ENCODE measurements around the gene ITGA7. TPM values are rescaled to one million over a fixed set of nuclear protein-coding genes. Genes with fewer than 3 reads are reported as not detected.

The ITGA7 gene
- polyA plus RNA-seq, 1 of the 3 experiments (the other 2 are of a cell fraction), result 19.7 TPM

DNA sequence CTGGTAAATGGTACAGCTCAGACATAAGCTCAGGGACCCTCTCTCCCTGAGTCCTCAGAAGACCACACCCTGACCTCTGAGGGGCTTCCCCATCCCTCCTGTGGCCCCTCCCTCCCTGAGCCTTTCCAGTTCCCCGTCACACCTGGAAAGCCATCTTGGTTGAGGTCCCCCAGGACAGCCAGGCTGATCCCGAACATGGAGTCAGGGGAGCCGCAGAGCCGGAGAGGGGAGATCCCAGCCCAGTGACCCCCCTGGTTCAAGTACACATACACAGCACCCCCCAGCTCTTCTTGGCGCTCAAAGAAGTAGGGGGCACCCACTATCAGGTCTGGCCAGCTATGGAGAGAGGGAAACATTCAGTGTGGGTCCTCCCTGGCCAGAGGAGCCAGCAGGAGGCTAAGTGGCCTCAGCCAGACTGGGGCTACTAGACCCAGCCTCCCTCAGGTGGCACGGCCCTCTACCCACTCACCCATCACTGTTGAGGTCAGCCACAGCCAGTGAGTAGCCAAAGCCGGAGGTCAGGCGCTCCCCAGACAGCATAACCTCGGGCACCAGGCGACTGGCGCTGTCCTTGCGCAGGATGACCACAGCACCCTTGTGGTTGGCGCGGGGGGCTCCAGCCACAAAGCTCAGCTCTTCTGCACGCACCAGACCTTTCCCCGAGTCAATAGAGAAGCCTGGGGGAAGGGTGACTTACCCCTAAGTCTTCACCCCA, 9.3 kb downstream of the ITGA7 start (continued):
- TF ChIP-seq PBX3 (IDR thresholded peaks at IDR 0.05), result no peak

- no peak for TF ChIP-seq FOXM1 (IDR thresholded peaks at IDR 0.05; ENCODE audit: low read depth)
- no peak for TF ChIP-seq PBX3 (IDR thresholded peaks at IDR 0.05)
- TF ChIP-seq SMC3 (IDR thresholded peaks at IDR 0.05; ENCODE audit: low read depth, low read length), result no peak
- no peak for TF ChIP-seq FOSL2 (IDR thresholded peaks at IDR 0.05; ENCODE audit: borderline replicate concordance, low read depth)
- no peak for TF ChIP-seq CTCF (IDR thresholded peaks at IDR 0.05)
- no peak for TF ChIP-seq YY1 (IDR thresholded peaks at IDR 0.05; ENCODE audit: low read depth)
- TF ChIP-seq USF2 (IDR thresholded peaks at IDR 0.05; ENCODE audit: borderline replicate concordance, low read depth, low read length), result no peak
- no peak for TF ChIP-seq EP300 (IDR thresholded peaks at IDR 0.05; ENCODE audit: borderline replicate concordance in 1 of 2, low read depth in 1 of 2, low read length in 1 of 2)
- no peak for TF ChIP-seq TAF1 (IDR thresholded peaks at IDR 0.05; ENCODE audit: borderline replicate concordance, low read depth, low read length)
- TF ChIP-seq CHD2 (IDR thresholded peaks at IDR 0.05; ENCODE audit: low read length, partially characterized antibody), result no peak
- no peak for TF ChIP-seq MEF2A (IDR thresholded peaks at IDR 0.05; ENCODE audit: borderline replicate concordance, low read depth)
- no peak for TF ChIP-seq RAD21 (IDR thresholded peaks at IDR 0.05; ENCODE audit: low read length)
- no peak for TF ChIP-seq NRF1 (IDR thresholded peaks at IDR 0.05; ENCODE audit: low read depth, low read length)
- no peak for TF ChIP-seq TCF12 (IDR thresholded peaks at IDR 0.05)
- TF ChIP-seq ZBTB33 (IDR thresholded peaks at IDR 0.05; ENCODE audit: borderline replicate concordance, low read depth), result no peak
- no peak for TF ChIP-seq RFX5 (IDR thresholded peaks at IDR 0.05; ENCODE audit: low read length)
- TF ChIP-seq RCOR1 (IDR thresholded peaks at IDR 0.05; ENCODE audit: low read length), result no peak
- H3K79me2 ChIP-seq (ENCODE audit: insufficient read depth), result no peaks in the 10 kb centered on the region
- no peak overlapping the region for H3K27ac ChIP-seq (ENCODE audit: low read depth in 2 of 2, low read length in 1 of 2)
- H3K4me2 ChIP-seq, result no peak overlapping the region
- WGBS (ENCODE audit: low lambda C conversion rate), result 57% methylated on average over 7 of the region's 7 CpGs
- no peaks in the 10 kb centered on the region for H3K9me2 ChIP-seq
- no peaks in the 10 kb centered on the region for H3K36me3 ChIP-seq (replicated peaks in 1 of 2; ENCODE audit: control insufficient read depth in 1 of 2, insufficient read depth in 2 of 2, low read length in 1 of 2)
- no peak overlapping the region for H3K4me3 ChIP-seq (ENCODE audit: low read depth in 2 of 2, low read length in 1 of 2)
- no peak overlapping the region for H3K9ac ChIP-seq
- ChIA-PET POLR2A (no interaction called here), CTCF (interaction anchor here (2.1 kb wide), 1 partner anchor 42 kb away, joined by 12 read pairs; no protein-coding TSS in a partner anchor)
- H2AFZ ChIP-seq (ENCODE audit: low read depth), result no peak overlapping the region
- no peaks in the 10 kb centered on the region for H3K27me3 ChIP-seq (ENCODE audit: insufficient read depth)
- peaks cover 0 to 3% of the 10 kb centered on the region in 2 experiments; a peak in 1 of 4 replicates for H3K4me1 ChIP-seq (ENCODE audit: control insufficient read depth in 1 of 2, insufficient read depth in 2 of 2, low read depth in 1 of 2, low read length in 1 of 2)
- H3F3A ChIP-seq (replicated peaks; ENCODE audit: insufficient read depth), result no peaks in the 10 kb centered on the region
- DNase-seq, result no peak
- H3K9me3 ChIP-seq, result no peaks in the 10 kb centered on the region
- H4K20me1 ChIP-seq (ENCODE audit: insufficient read depth), result no peaks in the 10 kb centered on the region
Measured at GRCh38 chr12:55697686-55698085, 10.0 kb downstream of the ITGA7 start.

Data from SK-N-SH (cell line).